Activated CD4-positive, alpha-beta T cell treated with anti-CD3 and anti-CD28 coated beads, Interleukin-2, amount 50 U/mL, for 16 hours (primary cell): Measurements from ENCODE around the gene VEGFD.
"Not testable (repeated sequence)": the region's sequence is repeated elsewhere in the genome, so short reads cannot be mapped to it uniquely, and the experiment has no call there.

Experiments
- DNase-seq: peaks from one replicate; pipeline ENCODE4 v3.0.0-alpha.2; 2020

The VEGFD gene

DNA sequence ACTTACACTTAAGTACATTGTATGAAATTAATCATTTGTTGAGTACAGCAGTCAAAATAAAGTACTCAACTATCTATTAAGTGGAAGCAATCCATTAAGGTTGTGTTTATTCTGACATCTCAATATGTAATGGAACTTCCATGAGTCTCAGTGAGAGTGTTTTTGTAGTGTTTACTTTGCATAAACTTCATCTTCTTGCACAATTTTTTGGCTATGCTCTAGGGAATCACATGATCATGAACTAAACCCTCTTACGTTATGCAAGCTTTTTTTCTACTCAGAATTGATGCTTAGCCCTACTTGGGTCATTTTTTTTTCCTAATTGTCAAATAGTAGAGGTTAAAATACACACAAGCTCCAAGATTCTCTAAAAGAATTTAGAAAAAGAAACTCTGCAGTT, 27.8 kb downstream of the VEGFD start:
- DNase-seq: no peak

- no peak for DNase-seq
Observed at GRCh38 chrX:15350329-15350996, 33.8 kb downstream of the VEGFD start.

- peak; percentile 46 for DNase-seq
Observed at GRCh38 chrX:15349046-15349445, 35.2 kb downstream of the VEGFD start.

- no peak for DNase-seq
Observed at GRCh38 chrX:15345976-15346375, 38.2 kb downstream of the VEGFD start.

DNA sequence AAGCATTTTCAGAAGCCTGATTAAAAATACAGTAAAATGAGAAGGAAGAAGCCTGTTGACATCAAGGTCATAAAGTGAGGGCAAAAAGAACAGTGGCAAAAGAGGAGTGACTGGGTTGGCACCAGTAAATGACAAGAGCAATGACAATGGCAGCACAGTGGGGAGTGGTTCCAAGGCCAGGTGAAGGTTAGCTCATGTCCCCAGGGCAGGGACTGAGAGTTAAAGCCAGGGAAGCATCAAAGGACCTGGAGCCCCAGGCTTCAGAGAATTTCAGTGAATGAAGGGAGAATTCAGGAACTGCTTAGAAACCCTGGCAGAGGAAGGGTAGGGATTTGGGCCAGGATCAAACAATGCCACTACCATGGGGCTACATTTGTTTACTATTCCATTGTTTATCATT, 40.1 kb downstream of the VEGFD start:
- no peak for DNase-seq

DNA sequence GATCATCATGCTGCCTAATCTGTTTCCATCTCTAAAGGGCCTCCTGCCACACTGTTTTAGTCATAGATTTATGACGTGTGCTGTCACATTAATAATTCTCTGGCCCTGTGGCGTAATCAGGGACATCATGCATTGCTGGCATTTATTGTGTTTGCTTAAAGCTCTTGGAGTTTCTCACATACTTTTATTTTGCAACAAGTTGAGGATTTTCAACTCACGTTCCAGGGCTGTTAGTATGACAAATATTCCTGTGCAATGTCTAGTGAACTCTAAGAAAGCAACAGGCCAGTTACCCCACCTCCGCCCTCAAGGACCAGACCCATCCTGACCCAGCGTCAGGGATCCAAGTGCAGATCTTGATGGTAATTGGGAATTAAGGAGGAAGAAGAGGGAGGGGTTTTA, 41.1 kb downstream of the VEGFD start:
- DNase-seq: no peak

- no peak for DNase-seq
Observed at GRCh38 chrX:15340867-15341266, 43.3 kb downstream of the VEGFD start.

DNA sequence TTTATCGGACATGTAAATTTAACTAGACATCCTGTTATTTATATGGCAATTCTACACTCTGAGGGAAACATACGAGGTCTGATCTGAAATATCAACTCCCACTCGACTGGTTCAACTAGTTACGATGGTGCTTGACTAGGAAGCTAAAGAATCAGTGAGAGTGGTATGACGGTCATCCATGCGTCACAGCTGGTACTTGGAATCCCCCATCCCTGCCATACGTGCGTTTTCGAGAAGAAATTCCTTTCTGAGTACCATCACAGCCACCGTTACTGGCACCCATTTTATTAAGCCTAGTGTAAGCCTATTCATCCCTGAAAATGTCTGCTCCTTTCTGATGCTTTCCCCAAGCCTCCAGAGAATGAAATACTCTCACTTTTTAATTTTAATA, 48.2 kb downstream of the VEGFD start:
- DNase-seq: peak; percentile 16

DNA sequence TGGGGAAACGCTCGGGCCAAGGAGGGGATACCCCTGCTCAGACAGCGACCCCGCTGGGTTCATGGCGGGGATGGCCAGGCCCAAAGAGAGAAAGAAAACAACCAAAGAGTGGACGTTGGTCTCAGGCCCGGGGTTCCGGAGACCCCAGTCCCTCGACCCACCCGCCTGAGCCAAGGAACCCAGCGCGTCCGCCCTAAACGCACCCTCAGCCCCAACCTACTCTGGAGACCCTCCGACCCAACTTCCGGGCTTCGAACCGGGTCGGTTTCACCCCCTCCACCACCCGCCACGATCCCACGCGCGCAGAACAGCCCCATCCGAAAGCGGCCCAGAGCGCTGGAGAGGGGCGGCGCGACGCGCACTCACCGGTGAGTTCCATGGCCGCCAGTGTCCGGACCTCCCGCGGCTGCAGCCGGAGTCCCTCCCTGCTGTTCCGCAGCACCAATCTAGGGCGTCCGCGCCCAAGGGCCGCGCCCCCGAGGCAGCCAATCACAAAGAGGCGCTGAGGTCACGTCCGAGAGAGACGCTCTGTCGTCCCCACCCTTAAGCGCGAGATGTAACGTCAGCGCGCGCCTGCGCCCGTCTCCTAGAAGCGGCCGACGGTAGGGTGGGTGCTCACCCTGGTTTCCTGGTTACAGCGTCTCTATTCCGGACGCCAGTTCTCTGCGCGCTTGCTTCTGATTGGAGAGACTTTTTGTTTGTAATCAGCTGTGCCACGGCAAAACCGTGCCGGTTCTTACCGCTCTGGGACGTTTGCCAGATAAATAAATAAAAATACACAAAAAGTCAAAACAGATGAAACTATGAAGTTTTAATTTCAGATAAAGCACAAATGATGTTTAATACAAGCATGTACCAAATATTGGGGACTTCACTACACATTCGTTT, 48.8 kb downstream of the VEGFD start, which contains the start of gene PIGA:
PIGA (minus strand) TSS at position 389 of the 888 bp plus-strand sequence. CDS start 3,593 bp downstream, outside the sequence.
- DNase-seq: peak; percentile 94

DNA sequence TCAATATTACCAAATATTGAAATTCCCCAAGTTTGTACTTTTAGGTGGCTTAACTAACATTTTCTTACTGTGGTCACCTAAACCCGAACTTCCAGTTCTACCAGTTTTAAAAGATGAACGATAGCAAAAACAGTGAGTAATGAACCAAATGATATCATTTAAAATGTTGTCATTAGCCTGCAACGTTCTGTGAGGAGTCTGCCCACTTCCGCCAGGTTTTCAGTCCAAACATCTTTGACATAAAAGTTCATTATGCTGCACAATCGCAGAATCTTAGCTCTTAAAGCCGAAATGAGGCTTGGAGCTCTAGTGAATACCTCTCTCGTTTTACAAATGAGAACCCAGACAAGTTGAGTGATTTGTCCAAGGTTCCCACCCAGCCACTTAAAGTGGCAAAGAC, 49.7 kb downstream of the VEGFD start:
- peak; percentile 11 for DNase-seq

DNA sequence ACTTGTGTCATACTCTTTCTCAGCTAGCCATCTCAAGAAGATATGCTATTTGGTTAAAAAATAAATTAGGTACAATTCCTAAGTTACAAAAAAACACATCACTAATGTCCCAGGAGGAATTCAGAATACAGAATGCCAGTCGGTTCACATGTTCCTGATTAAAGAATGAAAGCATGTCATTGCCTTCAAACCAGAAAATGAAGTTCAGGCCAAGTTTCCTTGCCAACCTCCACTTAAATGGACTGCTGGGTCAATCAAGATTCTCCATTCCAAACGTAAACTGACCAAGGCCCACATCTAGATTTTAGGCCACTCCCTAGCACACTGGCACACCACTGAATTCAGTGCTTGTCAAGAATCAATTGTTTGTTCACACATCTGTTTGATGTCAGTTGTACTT, 55.4 kb downstream of the VEGFD start:
- no peak for DNase-seq

DNA sequence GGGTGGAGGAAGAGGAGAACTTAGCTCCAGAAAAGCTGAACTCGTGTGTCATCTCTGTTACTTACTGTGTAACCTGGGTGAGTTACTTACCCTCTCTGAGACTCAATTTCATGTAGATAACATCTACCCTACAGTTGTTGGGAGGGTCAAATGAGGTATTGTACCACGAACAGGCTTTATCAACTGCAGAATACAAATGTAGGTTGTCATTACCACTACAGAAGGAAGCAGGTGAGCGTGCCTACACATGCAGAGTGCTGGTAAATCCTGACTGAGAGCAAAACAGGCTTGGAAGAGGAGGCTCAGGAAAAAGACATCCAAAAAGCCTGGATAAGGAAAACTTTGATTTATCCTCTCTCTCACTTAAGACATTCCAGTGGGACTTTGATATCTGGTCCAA, 56.1 kb downstream of the VEGFD start:
- no peak for DNase-seq

DNA sequence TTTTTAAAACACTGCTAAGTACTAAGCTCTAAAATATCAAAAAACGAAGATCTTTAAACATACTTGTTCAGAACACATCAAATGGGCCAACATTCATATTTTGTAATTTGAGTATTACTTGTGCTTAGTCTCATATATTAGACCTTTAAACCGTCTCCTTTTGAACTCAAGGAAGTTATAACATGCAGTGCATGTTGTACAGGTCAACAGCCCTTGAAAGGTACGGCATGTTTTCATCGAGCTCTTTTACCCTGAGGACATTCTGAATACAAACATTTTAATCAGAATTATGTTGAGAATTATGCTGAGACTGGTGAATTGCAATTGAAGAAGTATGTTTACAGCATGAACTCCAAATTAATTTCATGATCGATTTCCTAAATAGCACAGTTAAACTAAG, 61.7 kb downstream of the VEGFD start:
- no peak for DNase-seq

DNA sequence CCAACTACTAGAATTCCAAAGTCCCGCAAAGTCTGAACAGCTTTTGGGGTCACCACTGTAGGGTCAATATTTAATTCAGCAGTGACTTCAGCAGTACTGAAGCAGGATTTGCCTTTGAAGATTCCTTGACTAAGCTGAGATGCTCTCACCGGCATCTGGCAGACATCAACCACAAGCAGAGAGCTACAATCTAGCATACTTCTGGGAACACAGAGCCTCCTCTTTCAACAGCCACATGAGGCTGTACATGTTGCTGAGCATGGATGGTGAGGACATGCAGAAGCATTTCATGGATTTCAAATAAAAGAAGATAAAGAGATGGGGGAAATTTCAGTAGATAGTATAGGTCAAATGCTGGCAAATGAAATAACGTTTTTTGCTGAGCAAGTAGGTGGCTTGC, 62.1 kb downstream of the VEGFD start:
- DNase-seq: no peak

GRCh38 chrX:15321447-15321846, 62.8 kb downstream of the VEGFD start:
- no peak for DNase-seq

GRCh38 chrX:15320297-15320696, 63.9 kb downstream of the VEGFD start:
- no peak for DNase-seq

DNA sequence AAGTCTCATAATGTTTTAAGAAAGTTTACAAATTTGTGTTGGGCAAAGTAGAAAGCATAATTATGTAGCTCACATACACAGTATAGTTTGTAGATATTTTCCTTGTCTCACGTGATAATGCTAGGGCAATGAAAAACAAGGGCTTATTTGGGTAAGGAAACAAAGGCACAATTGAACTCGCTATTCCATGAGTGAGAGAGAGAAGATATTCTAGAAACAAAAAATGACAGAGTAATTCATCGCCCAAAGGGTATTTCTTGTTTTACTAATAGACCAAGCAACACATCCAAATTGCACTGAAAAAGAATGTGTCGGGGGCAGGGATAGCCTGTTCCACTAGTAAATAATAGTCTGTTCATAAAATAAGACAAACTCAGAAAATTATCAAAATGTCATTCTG, 65.1 kb downstream of the VEGFD start:
- DNase-seq: no peak

DNA sequence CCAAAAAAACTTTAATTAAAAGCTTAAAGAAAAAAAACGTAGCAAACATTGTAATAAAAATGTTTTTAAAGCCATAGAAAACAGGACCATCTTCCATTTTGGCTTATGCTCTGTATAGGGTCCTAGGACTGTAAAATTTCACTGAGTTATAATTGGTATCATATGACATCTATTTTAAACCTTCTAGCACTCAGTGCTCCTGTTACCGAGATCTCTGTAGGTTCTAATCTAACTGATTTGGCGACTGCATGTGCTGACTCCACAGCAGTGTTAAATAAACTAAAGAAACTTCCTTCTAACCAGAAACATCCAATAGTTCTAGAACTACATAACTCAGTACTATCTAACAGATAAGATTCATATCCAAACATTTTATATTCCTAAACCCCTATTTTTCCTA, 68.7 kb downstream of the VEGFD start, which contains the start of gene ASB11:
ASB11 (minus strand) TSS at position 132 of the 400 bp plus-strand sequence; CDS start at position 97, 35 bp downstream.
- DNase-seq: no peak

DNA sequence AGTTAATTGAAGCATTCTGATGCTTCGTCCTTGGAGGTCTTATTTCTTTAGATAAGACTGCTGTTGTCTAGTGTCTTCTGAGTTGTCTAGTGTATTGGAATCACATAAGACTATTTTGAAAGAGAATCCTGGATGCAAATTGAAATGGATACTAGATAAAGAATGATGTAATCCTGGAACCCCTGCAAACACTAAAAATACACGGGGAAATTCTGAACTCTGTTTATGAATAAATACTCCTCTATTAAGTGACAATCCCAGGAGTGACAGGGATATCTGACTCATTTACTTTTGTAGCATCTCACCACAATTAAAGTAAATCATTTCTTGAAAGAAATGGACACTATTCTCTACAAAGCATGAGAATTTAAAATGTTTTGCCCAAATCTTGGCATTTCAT, 69.7 kb downstream of the VEGFD start:
- no peak for DNase-seq

- no peak for DNase-seq
Observed at GRCh38 chrX:15311119-15311518, 73.1 kb downstream of the VEGFD start.

DNA sequence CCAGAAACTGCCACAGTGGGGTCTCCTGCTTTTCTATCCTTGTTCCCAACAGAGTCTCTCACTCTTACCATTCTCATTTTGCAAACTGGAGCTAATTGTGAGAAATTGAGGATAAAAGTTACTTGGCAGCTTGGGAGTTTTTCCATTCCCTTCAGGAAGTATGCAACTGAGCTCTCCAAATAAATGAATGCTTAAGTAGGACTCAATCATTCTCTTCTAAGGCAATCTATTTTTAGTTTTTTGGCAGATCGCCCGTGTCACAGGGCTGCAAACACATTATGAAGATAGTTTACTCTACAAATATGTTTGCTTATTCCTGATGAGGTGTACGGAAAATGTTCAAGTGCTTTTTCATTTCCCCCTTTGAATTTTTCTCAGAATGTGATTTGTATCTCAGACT, 74.1 kb downstream of the VEGFD start:
- no peak for DNase-seq

GRCh38 chrX:15305899-15306298, 78.3 kb downstream of the VEGFD start:
- not testable (repeated sequence) for DNase-seq

DNA sequence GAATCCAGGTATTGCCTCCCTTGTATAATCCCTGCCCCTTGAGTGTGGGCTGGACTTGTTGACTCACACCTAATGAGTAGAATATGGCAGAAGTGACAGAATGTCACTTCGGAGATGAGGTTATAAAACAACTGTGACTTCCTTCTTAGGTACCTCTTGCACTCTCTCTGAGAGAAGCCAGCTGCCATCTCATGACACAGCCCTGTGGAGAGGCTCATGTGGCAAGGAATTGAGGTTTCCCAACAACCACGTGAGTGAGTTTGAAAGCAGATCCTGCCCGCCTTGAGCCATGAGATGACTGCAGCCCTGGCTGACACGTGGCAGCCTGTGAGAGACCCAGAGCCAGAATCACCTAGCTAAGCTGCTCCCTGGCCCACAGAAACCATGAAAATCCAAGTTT, 82.3 kb downstream of the VEGFD start:
- peak; percentile 61 for DNase-seq
